Esophagus squamous epithelium (tissue), 4 donors: ENCODE data around the gene AHDC1.

ENCODE experiments used
- POLR2A ChIP-seq, 4 donors: fragments of 450-650 bp; IDR thresholded peaks; one replicate each; pipeline ENCODE4 v1.6.1; 2017; ENCODE audit warnings: antibody characterized with exemption in 4 of 4, mild to moderate bottlenecking in 4 of 4, moderate library complexity in 3 of 4
- TF ChIP-seq, protein P1 (sequence below), 6 experiments: fragments of 450-650 bp in 4 of 6; fragments of 200-600 bp in 2 of 6; sonication (generic) in 2 of 6; IDR thresholded peaks; one replicate each; pipeline ENCODE4 v1.5.1; 2016 to 2019; ENCODE audit warnings: antibody characterized with exemption in 6 of 6, mild to moderate bottlenecking in 4 of 6, moderate library complexity in 4 of 6

DNA sequence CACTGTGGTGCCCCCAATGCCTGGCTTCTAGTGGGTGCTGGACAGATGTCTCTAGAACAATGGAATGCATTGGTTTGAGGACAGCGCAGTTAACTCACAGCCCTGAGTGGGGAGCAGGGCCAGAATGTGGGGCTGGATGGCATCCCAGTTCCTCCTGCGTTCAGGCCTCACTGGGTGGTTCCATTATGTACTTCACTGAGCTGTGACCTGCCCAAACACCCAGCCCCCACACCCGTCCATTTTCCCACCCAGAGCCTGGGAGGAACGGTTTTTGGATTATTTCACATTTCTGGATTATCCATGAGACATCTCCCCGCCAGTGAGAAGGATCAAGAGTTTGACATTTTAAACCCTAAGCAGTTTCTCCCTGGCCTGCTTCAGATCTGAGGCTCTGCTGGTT is 58.7 kb downstream of the AHDC1 start:
- TF ChIP-seq, protein P1, sequence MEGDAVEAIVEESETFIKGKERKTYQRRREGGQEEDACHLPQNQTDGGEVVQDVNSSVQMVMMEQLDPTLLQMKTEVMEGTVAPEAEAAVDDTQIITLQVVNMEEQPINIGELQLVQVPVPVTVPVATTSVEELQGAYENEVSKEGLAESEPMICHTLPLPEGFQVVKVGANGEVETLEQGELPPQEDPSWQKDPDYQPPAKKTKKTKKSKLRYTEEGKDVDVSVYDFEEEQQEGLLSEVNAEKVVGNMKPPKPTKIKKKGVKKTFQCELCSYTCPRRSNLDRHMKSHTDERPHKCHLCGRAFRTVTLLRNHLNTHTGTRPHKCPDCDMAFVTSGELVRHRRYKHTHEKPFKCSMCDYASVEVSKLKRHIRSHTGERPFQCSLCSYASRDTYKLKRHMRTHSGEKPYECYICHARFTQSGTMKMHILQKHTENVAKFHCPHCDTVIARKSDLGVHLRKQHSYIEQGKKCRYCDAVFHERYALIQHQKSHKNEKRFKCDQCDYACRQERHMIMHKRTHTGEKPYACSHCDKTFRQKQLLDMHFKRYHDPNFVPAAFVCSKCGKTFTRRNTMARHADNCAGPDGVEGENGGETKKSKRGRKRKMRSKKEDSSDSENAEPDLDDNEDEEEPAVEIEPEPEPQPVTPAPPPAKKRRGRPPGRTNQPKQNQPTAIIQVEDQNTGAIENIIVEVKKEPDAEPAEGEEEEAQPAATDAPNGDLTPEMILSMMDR (IDR thresholded peaks at IDR 0.05): no peak
- TF ChIP-seq POLR2A (IDR thresholded peaks at IDR 0.05): no peak
